Epidermal melanocyte (primary cell): ENCODE results near the gene ANKS6.

Experiments used
- DNase-seq: peaks from one replicate; pipeline ENCODE4 v3.0.0; 2011; ENCODE audit warnings: low spot score; ENCODE audit not compliant: insufficient read length

Gene ANKS6

GRCh38 chr9:98738741-98739140, 57.6 kb downstream of the ANKS6 start:
- no peak for DNase-seq

GRCh38 chr9:98736226-98736625, 60.1 kb downstream of the ANKS6 start:
- DNase-seq: no peak

GRCh38 chr9:98732801-98733200, 63.6 kb downstream of the ANKS6 start:
- DNase-seq: no peak

GRCh38 chr9:98732091-98732490, 64.3 kb downstream of the ANKS6 start:
- DNase-seq: no peak

GRCh38 chr9:98730871-98731270, 65.5 kb downstream of the ANKS6 start:
- no peak for DNase-seq

- DNase-seq: no peak
Measured at GRCh38 chr9:98728500-98728899, 67.9 kb downstream of the ANKS6 start.

GRCh38 chr9:98727428-98727827, 68.9 kb downstream of the ANKS6 start:
- DNase-seq: no peak

GRCh38 chr9:98726735-98727134, 69.6 kb downstream of the ANKS6 start:
- DNase-seq: no peak

- no peak for DNase-seq
Measured at GRCh38 chr9:98724810-98725530, 71.4 kb downstream of the ANKS6 start.

GRCh38 chr9:98721643-98722042, 74.7 kb downstream of the ANKS6 start:
- no peak for DNase-seq

- no peak for DNase-seq
Measured at GRCh38 chr9:98720402-98720801, 76.0 kb downstream of the ANKS6 start.

- DNase-seq: no peak
Measured at GRCh38 chr9:98719055-98719454, 77.3 kb downstream of the ANKS6 start.

GRCh38 chr9:98714833-98715232, 81.5 kb downstream of the ANKS6 start:
- DNase-seq: no peak

GRCh38 chr9:98712987-98713386, 83.4 kb downstream of the ANKS6 start:
- DNase-seq: no peak

GRCh38 chr9:98709968-98710965, 86.1 kb downstream of the ANKS6 start:
- no peak for DNase-seq

- DNase-seq: no peak
Measured at GRCh38 chr9:98708933-98709911, 87.1 kb downstream of the ANKS6 start, which contains the start of gene GABBR2. Gene GABBR2 (minus strand): TSS chr9:98708935. CDS start chr9:98708737, 198 bp downstream.

GRCh38 chr9:98708103-98708932, 88.0 kb downstream of the ANKS6 start:
- no peak for DNase-seq

- peak; percentile 77 for DNase-seq
Measured at GRCh38 chr9:98707166-98708102, 88.9 kb downstream of the ANKS6 start.

GRCh38 chr9:98706651-98707165, 89.6 kb downstream of the ANKS6 start:
- no peak for DNase-seq
